ENCODE measurements around the gene KMT2A. TPM values are rescaled to one million over a fixed set of nuclear protein-coding genes. Genes with fewer than 3 reads are reported as not detected.

The KMT2A gene
- total RNA-seq, 1 experiment from 2014 or later: 62.0 TPM

DNA sequence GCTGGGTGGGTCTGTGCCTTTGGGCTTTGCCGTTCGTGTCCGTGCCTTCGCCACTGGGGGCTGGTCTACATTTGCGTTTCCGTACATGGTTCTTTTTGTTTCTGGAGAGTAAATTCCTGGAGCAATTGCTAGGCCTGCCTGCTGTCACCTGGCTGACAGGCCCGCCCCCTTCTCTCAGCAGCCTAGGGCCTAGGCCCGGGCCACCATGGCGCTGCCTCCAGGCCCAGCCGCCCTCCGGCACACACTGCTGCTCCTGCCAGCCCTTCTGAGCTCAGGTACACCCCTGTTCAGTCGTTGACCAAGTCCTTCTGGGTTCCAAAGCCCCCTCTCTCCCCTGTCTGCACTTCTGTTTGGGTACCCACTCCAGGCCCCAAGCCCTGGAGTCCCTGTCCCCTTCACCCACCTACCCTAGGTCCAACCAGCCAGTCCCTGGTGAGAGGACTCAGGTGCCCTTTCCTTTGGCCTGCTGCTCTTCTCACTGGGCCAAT is 95.3 kb downstream of the KMT2A start:
- Mint-ChIP-seq H3K9me3 (no peaks in the 10 kb centered on the region), H3K27me3 (ENCODE audit: low read depth) (peaks cover 5% of the 10 kb centered on the region; the same call in 1 of the 2 replicates), H3K36me3 (ENCODE audit: insufficient read depth in 1 of 3, low read depth in 3 of 3) (peaks cover 0 to 7% (median 5%) of the 10 kb centered on the region in 3 experiments; a peak in 3 of 7 replicates), H3K4me3 (peak overlapping the region; percentile 86 to 97), H3K4me1 (peaks cover 38% of the 10 kb centered on the region in 2 experiments), H3K27ac (peak overlapping the region in 2 of 3 experiments; percentile 38 to 39; a peak in 3 of 7 replicates)
- no peak overlapping the region for H2BK20ac ChIP-seq (ENCODE audit: low read depth, low read length, poor library complexity, severe bottlenecking)
- H3K14ac ChIP-seq (ENCODE audit: insufficient read depth, low read length): no peak overlapping the region
- TF ChIP-seq, protein P1, sequence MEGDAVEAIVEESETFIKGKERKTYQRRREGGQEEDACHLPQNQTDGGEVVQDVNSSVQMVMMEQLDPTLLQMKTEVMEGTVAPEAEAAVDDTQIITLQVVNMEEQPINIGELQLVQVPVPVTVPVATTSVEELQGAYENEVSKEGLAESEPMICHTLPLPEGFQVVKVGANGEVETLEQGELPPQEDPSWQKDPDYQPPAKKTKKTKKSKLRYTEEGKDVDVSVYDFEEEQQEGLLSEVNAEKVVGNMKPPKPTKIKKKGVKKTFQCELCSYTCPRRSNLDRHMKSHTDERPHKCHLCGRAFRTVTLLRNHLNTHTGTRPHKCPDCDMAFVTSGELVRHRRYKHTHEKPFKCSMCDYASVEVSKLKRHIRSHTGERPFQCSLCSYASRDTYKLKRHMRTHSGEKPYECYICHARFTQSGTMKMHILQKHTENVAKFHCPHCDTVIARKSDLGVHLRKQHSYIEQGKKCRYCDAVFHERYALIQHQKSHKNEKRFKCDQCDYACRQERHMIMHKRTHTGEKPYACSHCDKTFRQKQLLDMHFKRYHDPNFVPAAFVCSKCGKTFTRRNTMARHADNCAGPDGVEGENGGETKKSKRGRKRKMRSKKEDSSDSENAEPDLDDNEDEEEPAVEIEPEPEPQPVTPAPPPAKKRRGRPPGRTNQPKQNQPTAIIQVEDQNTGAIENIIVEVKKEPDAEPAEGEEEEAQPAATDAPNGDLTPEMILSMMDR (conservative IDR thresholded peaks at IDR 0.05): no peak
- H4K5ac ChIP-seq (ENCODE audit: insufficient read length, low read depth, low read length): no peak overlapping the region
- H3K56ac ChIP-seq (ENCODE audit: insufficient read length, low read depth, low read length): no peak overlapping the region
- no peaks in the 10 kb centered on the region for H3K79me2 ChIP-seq (ENCODE audit: insufficient read depth, low read length)
- H2BK120ac ChIP-seq (ENCODE audit: low read depth, low read length, poor library complexity, severe bottlenecking): no peak overlapping the region
- H3K27ac ChIP-seq (ENCODE audit: insufficient read length, low read depth, low read length): no peak overlapping the region
- no peaks in the 10 kb centered on the region for H3K27me3 ChIP-seq (ENCODE audit: insufficient read depth, low read length)
- WGBS (ENCODE audit: extremely low coverage, insufficient read length, low lambda C conversion rate): no CpG with 5 or more reads among the region's 12 CpGs
- H3K9me3 ChIP-seq (ENCODE audit: control insufficient read depth, low read depth, low read length): no peaks in the 10 kb centered on the region
- H2AK5ac ChIP-seq (ENCODE audit: insufficient read length, low read length): no peak overlapping the region
- H3K4me2 ChIP-seq (ENCODE audit: insufficient read depth, insufficient read length, low read length): peak overlapping the region; percentile 93
- no peaks in the 10 kb centered on the region for H4K20me1 ChIP-seq (ENCODE audit: control insufficient read depth, insufficient read depth, insufficient read length)
- peak overlapping the region; percentile 60 for H3K9ac ChIP-seq (ENCODE audit: extremely low read depth, insufficient read length, low read length)
- H3K23me2 ChIP-seq (ENCODE audit: insufficient read length, low read depth, low read length, poor library complexity, severe bottlenecking): peaks cover 10% of the 10 kb centered on the region
- H2BK12ac ChIP-seq (ENCODE audit: insufficient read length, low read depth, low read length): no peak overlapping the region
- H2AFZ ChIP-seq (ENCODE audit: low read length): no peak overlapping the region
- H3K23ac ChIP-seq (ENCODE audit: insufficient read length, low read depth, low read length): no peak overlapping the region
- no peak overlapping the region for H3T11ph ChIP-seq (ENCODE audit: low read length)
- no peaks in the 10 kb centered on the region for H3K79me1 ChIP-seq (ENCODE audit: insufficient read depth, low read depth, low read length, poor library complexity, severe bottlenecking)
- H3K4me1 ChIP-seq (ENCODE audit: insufficient read depth, low read length): no peaks in the 10 kb centered on the region; the same call in 1 of the 2 replicates
- no peak overlapping the region for H2BK15ac ChIP-seq (ENCODE audit: low read depth, low read length)
- DNase-seq: no peak
- no peak overlapping the region for H3K18ac ChIP-seq (ENCODE audit: insufficient read length, low read depth, low read length)
- H4K8ac ChIP-seq (replicated peaks; ENCODE audit: insufficient read length, low read depth, low read length): no peak overlapping the region
- H2BK5ac ChIP-seq (ENCODE audit: insufficient read length, low read length): no peak overlapping the region
- no peak overlapping the region for H4K91ac ChIP-seq (ENCODE audit: insufficient read length, low read depth, low read length)
- no peak overlapping the region for H3K4ac ChIP-seq (ENCODE audit: low read depth, low read length)
